ENCODE measurements around the gene VKORC1L1.
"Not testable (repeated sequence)": the region's sequence is repeated elsewhere in the genome, so short reads cannot be mapped to it uniquely, and the experiment has no call there.

The VKORC1L1 gene

GRCh38 chr7:65879292-65880153, 6.6 kb downstream of the VKORC1L1 start:
- not testable (repeated sequence) for H3K27me3 Mint-ChIP-seq (ENCODE audit: low read depth); H3K9me3 Mint-ChIP-seq; H3K4me1 Mint-ChIP-seq; H3K4me3 Mint-ChIP-seq
- Mint-ChIP-seq H3K36me3 (ENCODE audit: low read depth) (peaks cover 10% of the 10 kb centered on the region), H3K27ac (peak overlapping the region in 1 of 3 experiments; percentile 27)

- H3K4me3 Mint-ChIP-seq; H3K27me3 Mint-ChIP-seq (ENCODE audit: low read depth); H3K4me1 Mint-ChIP-seq; H3K27ac Mint-ChIP-seq; H3K9me3 Mint-ChIP-seq: not testable (repeated sequence)
- peaks cover 17% of the 10 kb centered on the region for H3K36me3 Mint-ChIP-seq (ENCODE audit: low read depth)
Measured at GRCh38 chr7:65880242-65880641, 7.4 kb downstream of the VKORC1L1 start.

GRCh38 chr7:65884983-65885382, 12.1 kb downstream of the VKORC1L1 start:
- not testable (repeated sequence) for H3K9me3 Mint-ChIP-seq; H3K27me3 Mint-ChIP-seq (ENCODE audit: low read depth); H3K27ac Mint-ChIP-seq; H3K4me3 Mint-ChIP-seq; H3K4me1 Mint-ChIP-seq
- H3K36me3 Mint-ChIP-seq (ENCODE audit: low read depth) = peaks cover 35% of the 10 kb centered on the region

GRCh38 chr7:65885533-65885932, 12.7 kb downstream of the VKORC1L1 start:
- H3K9me3 Mint-ChIP-seq; H3K4me1 Mint-ChIP-seq; H3K27me3 Mint-ChIP-seq (ENCODE audit: low read depth); H3K4me3 Mint-ChIP-seq; H3K27ac Mint-ChIP-seq: not testable (repeated sequence)
- H3K36me3 Mint-ChIP-seq (ENCODE audit: low read depth) = peaks cover 37% of the 10 kb centered on the region

GRCh38 chr7:65888434-65889156, 15.7 kb downstream of the VKORC1L1 start:
- not testable (repeated sequence) for H3K27ac Mint-ChIP-seq; H3K4me3 Mint-ChIP-seq; H3K9me3 Mint-ChIP-seq; H3K4me1 Mint-ChIP-seq; H3K27me3 Mint-ChIP-seq (ENCODE audit: low read depth)
- H3K36me3 Mint-ChIP-seq (ENCODE audit: low read depth) = peaks cover 45% of the 10 kb centered on the region

GRCh38 chr7:65889722-65890121, 16.8 kb downstream of the VKORC1L1 start:
- H3K36me3 Mint-ChIP-seq (ENCODE audit: low read depth) = peaks cover 37% of the 10 kb centered on the region
- H3K27me3 Mint-ChIP-seq (ENCODE audit: low read depth); H3K27ac Mint-ChIP-seq; H3K4me1 Mint-ChIP-seq; H3K9me3 Mint-ChIP-seq; H3K4me3 Mint-ChIP-seq: not testable (repeated sequence)

GRCh38 chr7:65892161-65892560, 19.3 kb downstream of the VKORC1L1 start:
- no peak for TF ChIP-seq CTCF (IDR thresholded peaks at IDR 0.05; ENCODE audit: unreplicated experiment in 3 of 3)
- H3K27ac Mint-ChIP-seq = no peak overlapping the region
- H3K4me1 Mint-ChIP-seq = no peaks in the 10 kb centered on the region
- H3K4me3 Mint-ChIP-seq = no peak overlapping the region
- H3K36me3 Mint-ChIP-seq (ENCODE audit: low read depth) = peaks cover 26% of the 10 kb centered on the region
- H3K9me3 Mint-ChIP-seq = no peaks in the 10 kb centered on the region
- H3K27me3 Mint-ChIP-seq (ENCODE audit: low read depth) = no peaks in the 10 kb centered on the region

- no peak overlapping the region for H3K27ac Mint-ChIP-seq
- no peaks in the 10 kb centered on the region for H3K9me3 Mint-ChIP-seq
- peaks cover 29% of the 10 kb centered on the region for H3K36me3 Mint-ChIP-seq (ENCODE audit: low read depth)
- H3K4me1 Mint-ChIP-seq = no peaks in the 10 kb centered on the region
- no peak overlapping the region for H3K4me3 Mint-ChIP-seq
- no peaks in the 10 kb centered on the region for H3K27me3 Mint-ChIP-seq (ENCODE audit: low read depth)
- TF ChIP-seq CTCF (IDR thresholded peaks at IDR 0.05; ENCODE audit: unreplicated experiment in 3 of 3) = no peak
Measured at GRCh38 chr7:65892835-65893234, 20.0 kb downstream of the VKORC1L1 start.

GRCh38 chr7:65896279-65896870, 23.5 kb downstream of the VKORC1L1 start:
- Mint-ChIP-seq H3K36me3 (ENCODE audit: low read depth) (peaks cover 31% of the 10 kb centered on the region), H3K27ac (no peak overlapping the region), H3K9me3 (peaks cover 10% of the 10 kb centered on the region), H3K4me3 (no peak overlapping the region), H3K27me3 (ENCODE audit: low read depth) (no peaks in the 10 kb centered on the region), H3K4me1 (no peaks in the 10 kb centered on the region)
- TF ChIP-seq CTCF (IDR thresholded peaks at IDR 0.05; ENCODE audit: unreplicated experiment in 3 of 3) = no peak

- Mint-ChIP-seq H3K36me3 (ENCODE audit: low read depth) (peaks cover 35% of the 10 kb centered on the region), H3K9me3 (peaks cover 19% of the 10 kb centered on the region)
- not testable (repeated sequence) for H3K27ac Mint-ChIP-seq; H3K4me3 Mint-ChIP-seq; H3K27me3 Mint-ChIP-seq (ENCODE audit: low read depth); H3K4me1 Mint-ChIP-seq
Measured at GRCh38 chr7:65897289-65897688, 24.4 kb downstream of the VKORC1L1 start.

GRCh38 chr7:65898677-65899447, 26.0 kb downstream of the VKORC1L1 start:
- H3K9me3 Mint-ChIP-seq = peaks cover 25% of the 10 kb centered on the region
- H3K4me1 Mint-ChIP-seq; H3K27me3 Mint-ChIP-seq (ENCODE audit: low read depth); H3K27ac Mint-ChIP-seq; H3K4me3 Mint-ChIP-seq: not testable (repeated sequence)
- H3K36me3 Mint-ChIP-seq (ENCODE audit: low read depth) = peaks cover 41% of the 10 kb centered on the region
